ENCODE measurements around the gene ADA. TPM values are rescaled to one million over a fixed set of nuclear protein-coding genes. Genes with fewer than 3 reads are reported as not detected.

Gene ADA
- total and polyA plus RNA-seq, 2 of the 13 experiments (the other 11 are each of a cell fraction or from before 2014, with no cell fraction given): 2.5 to 11.3 TPM

- TF ChIP-seq PAXIP1 (CRISPR knock-in tag; conservative IDR thresholded peaks at IDR 0.05): peak; percentile 76
- no peak for TF ChIP-seq TRIM24 (CRISPR knock-in tag; IDR thresholded peaks at IDR 0.05)
- no peak for TF ChIP-seq AGO1 (IDR thresholded peaks at IDR 0.05; ENCODE audit: low read depth, low read length, poor library complexity, severe bottlenecking)
- peak; percentile 96 for TF ChIP-seq FOSL1 (CRISPR knock-in tag; IDR thresholded peaks at IDR 0.05; ENCODE audit: borderline replicate concordance)
- 0 out of 4 replicates have a peak, but pooled peaks of 1 of the 2 experiments have one; percentile 42 for TF ChIP-seq ATF4 (CRISPR knock-in tag; IDR thresholded peaks at IDR 0.05)
- no peak for TF ChIP-seq RNF219 (CRISPR knock-in tag; IDR thresholded peaks at IDR 0.05)
- TF ChIP-seq HNF4A (CRISPR knock-in tag; IDR thresholded peaks at IDR 0.05): peak; percentile 72
- TF ChIP-seq ATF1 (CRISPR knock-in tag; IDR thresholded peaks at IDR 0.05): no peak
- peak; percentile 74 for TF ChIP-seq ELF3 (CRISPR knock-in tag; IDR thresholded peaks at IDR 0.05)
- TF ChIP-seq ZNF33B (CRISPR knock-in tag; IDR thresholded peaks at IDR 0.05): no peak
- no peak for TF ChIP-seq ZNF143 (CRISPR knock-in tag; IDR thresholded peaks at IDR 0.05)
- TF ChIP-seq NAIF1 (CRISPR knock-in tag; IDR thresholded peaks at IDR 0.05; ENCODE audit: borderline replicate concordance): no peak
- no peak for TF ChIP-seq ZNF883 (CRISPR knock-in tag; IDR thresholded peaks at IDR 0.05; ENCODE audit: not compliant biosample characterization)
- no peak for TF ChIP-seq BCL3 (CRISPR knock-in tag; IDR thresholded peaks at IDR 0.05)
- TF ChIP-seq ZBTB8A (CRISPR knock-in tag; IDR thresholded peaks at IDR 0.05; ENCODE audit: borderline replicate concordance, low read depth): no peak
- TF ChIP-seq HCFC1 (IDR thresholded peaks at IDR 0.05; ENCODE audit: low read depth, low read length): no peak
- peak; percentile 14; the same call in 1 of the 2 replicates for TF ChIP-seq ATF7 (IDR thresholded peaks at IDR 0.05)
- no peak for TF ChIP-seq ATF7 (CRISPR knock-in tag; IDR thresholded peaks at IDR 0.05)
- TF ChIP-seq MED13 (CRISPR knock-in tag; IDR thresholded peaks at IDR 0.05): no peak
- TF ChIP-seq PAWR (CRISPR knock-in tag; IDR thresholded peaks at IDR 0.05; ENCODE audit: borderline replicate concordance): no peak
Observed at GRCh38 chr20:44692932-44693480, 41.5 kb upstream of the ADA start (continued).

Measured in HepG2 (cell line).